HG02623 (cell line): ENCODE measurements around the gene C5orf63.
"Not testable (repeated sequence)": the region's sequence is repeated elsewhere in the genome, so short reads cannot be mapped to it uniquely, and the experiment has no call there.

ENCODE experiments used
- ATAC-seq: cut with Tn5 transposase; IDR thresholded peaks from one replicate; pipeline ENCODE4 v1.9.1; 2021; ENCODE audit warnings: moderate library complexity; ENCODE audit not compliant: unreplicated experiment

The C5orf63 gene

GRCh38 chr5:127038550-127038949 lies 34.8 kb downstream of the C5orf63 start:
- ATAC-seq: no peak

- ATAC-seq: no peak
These were observed 41.5 kb downstream of the C5orf63 start for GRCh38 chr5:127031863-127032232.

GRCh38 chr5:127031147-127031862 lies 42.0 kb downstream of the C5orf63 start:
- ATAC-seq: peak; percentile 9

GRCh38 chr5:127030259-127031146 lies 42.8 kb downstream of the C5orf63 start, which contains the start of gene MARCHF3:
MARCHF3 (minus strand) TSS chr5:127030558; CDS start chr5:126918171, 112,387 bp downstream.
- peak; percentile 95 for ATAC-seq

GRCh38 chr5:127029581-127030258 lies 43.6 kb downstream of the C5orf63 start:
- ATAC-seq: peak; percentile 15

- ATAC-seq: no peak
These were observed 44.4 kb downstream of the C5orf63 start for GRCh38 chr5:127028822-127029457.

GRCh38 chr5:127027539-127027938 lies 45.8 kb downstream of the C5orf63 start:
- ATAC-seq: no peak

GRCh38 chr5:127026166-127026565 lies 47.1 kb downstream of the C5orf63 start:
- ATAC-seq: no peak

GRCh38 chr5:127025467-127025866 lies 47.8 kb downstream of the C5orf63 start:
- ATAC-seq: no peak

- ATAC-seq: no peak
These were observed 48.5 kb downstream of the C5orf63 start for GRCh38 chr5:127024821-127025220.

GRCh38 chr5:127023552-127024191 lies 49.6 kb downstream of the C5orf63 start:
- ATAC-seq: not testable (repeated sequence)

- no peak for ATAC-seq
These were observed 50.5 kb downstream of the C5orf63 start for GRCh38 chr5:127022846-127023245.

GRCh38 chr5:127019928-127020327 lies 53.4 kb downstream of the C5orf63 start:
- ATAC-seq: no peak

GRCh38 chr5:127016722-127017121 lies 56.6 kb downstream of the C5orf63 start:
- ATAC-seq: not testable (repeated sequence)

- ATAC-seq: no peak
These were observed 57.6 kb downstream of the C5orf63 start for GRCh38 chr5:127015716-127016115.

GRCh38 chr5:127014573-127014972 lies 58.7 kb downstream of the C5orf63 start:
- peak; percentile 42 for ATAC-seq

- no peak for ATAC-seq
These were observed 59.9 kb downstream of the C5orf63 start for GRCh38 chr5:127013407-127013806.

GRCh38 chr5:127012916-127013315 lies 60.4 kb downstream of the C5orf63 start:
- ATAC-seq: no peak

- ATAC-seq: peak; percentile 60
These were observed 61.2 kb downstream of the C5orf63 start for GRCh38 chr5:127011961-127012644.

- ATAC-seq: no peak
These were observed 62.1 kb downstream of the C5orf63 start for GRCh38 chr5:127011153-127011552.
